HCT116 (cell line): ENCODE results near the gene WDR76. TPM values are rescaled to one million over a fixed set of nuclear protein-coding genes. Genes with fewer than 3 reads are reported as not detected.

Experiments
- microRNA counts: library from miRNA; unstranded; fragments of <30 nt; microRNA quantifications from one replicate; lab custom pipeline; 2015
- microRNA-seq: library from miRNA; unstranded; fragments of <30 nt; microRNA quantifications from one replicate; pipeline ENCODE4, GENCODE V29; 2016; ENCODE audit warnings: borderline number of aligned reads
- total RNA-seq: library from RNA; stranded (reverse); gene quantifications from one replicate; pipeline ENCODE4 v1.2.1, GENCODE V29; 2021; ENCODE audit not compliant: unreplicated experiment

WDR76 gene
- total RNA-seq, 1 experiment from 2014 or later = 33.0 TPM

MicroRNAs within 50 kb of the gene (microRNA counts, 767-probe panel; counts per million panel counts)
- not detected for microRNA hsa-miR-1282 (lab: Ali Mortazavi, UCI)

Small RNA genes within 50 kb of the gene (microRNA-seq; reads per million reads assigned to microRNA genes)
- not detected for gene MIR1282

Other genes with a start within 250 kb of the WDR76 start
- gene PPIP5K1, start 236.8 kb upstream of the WDR76 start, total RNA-seq = 62.4 TPM
- gene CKMT1B, start 233.0 kb upstream of the WDR76 start, total RNA-seq = 24.4 TPM
- gene STRC, start 208.2 kb upstream of the WDR76 start, total RNA-seq = 0.91 TPM
- gene CATSPER2, start 178.2 kb upstream of the WDR76 start, total RNA-seq = 3.6 TPM
- 21.6 TPM for gene CKMT1A, start 133.1 kb upstream of the WDR76 start, total RNA-seq
- gene PDIA3, start 80.6 kb upstream of the WDR76 start, total RNA-seq = 435 TPM
- 16.2 TPM for gene ELL3, start 50.0 kb upstream of the WDR76 start, total RNA-seq
- 656 TPM for gene SERF2, start 34.7 kb upstream of the WDR76 start, total RNA-seq
- gene SERINC4, start 26.8 kb upstream of the WDR76 start, total RNA-seq = 0.12 TPM
- 20.6 TPM for gene HYPK, start 26.4 kb upstream of the WDR76 start, total RNA-seq
- 32.7 TPM for gene MFAP1, start 2.3 kb upstream of the WDR76 start, total RNA-seq